K562 (cell line): ENCODE measurements around the gene GPR183. TPM values are rescaled to one million over a fixed set of nuclear protein-coding genes. Genes with fewer than 3 reads are reported as not detected.
"Not testable (repeated sequence)": the region's sequence is repeated elsewhere in the genome, so short reads cannot be mapped to it uniquely, and the experiment has no call there.

Experiments
- ATAC-seq: fragments of 200-7000 bp; cut with Tn5 transposase; 3 replicates; pipeline ENCODE4 v1.9.1; 2020; ENCODE audit warnings: moderate library complexity
- BruUV-seq: library from RNA; stranded (reverse); fragments of 400-500 nt; replicated peaks from 2 replicates; lab custom pipeline; 2021; lab: Mats Ljungman, UMichigan
- CTCF ChIA-PET: fragments of 300-600 bp; formaldehyde crosslinking; extraction: SDS; loops from one replicate; lab custom pipeline; 2021; ENCODE audit warnings: low intra/inter-chr PET ratio; lab: Yijun Ruan, JAX
- POLR2A ChIA-PET: fragments of 300-600, 350-650 bp; sonication (Branson Sonifier 250); formaldehyde crosslinking; extraction: SDS; loops from one replicate; lab custom pipeline; 2021; ENCODE audit warnings: antibody characterized with exemption, inconsistent platforms; lab: Yijun Ruan, JAX
- DNase-seq, 4 experiments: peaks; one replicate each; pipeline versions ENCODE4 v3.0.0 to v3.0.0-alpha.2; 2011 to 2018; ENCODE audit warnings: low spot score in 3 of 4, mixed read lengths in 3 of 4; ENCODE audit errors: extremely low read depth in 1 of 4
- FAIRE-seq: peaks from 2 replicates; lab custom pipeline; 2011; peaks lifted over from hg19 to GRCh38; lab: Jason Lieb, UNC
- H2AFZ ChIP-seq: 2 replicates; pipeline ENCODE4 v1.6.0; 2011; ENCODE audit warnings: low read depth, low read length, control low read depth, inconsistent platforms
- H3K27ac ChIP-seq: fragments of 200-600 bp; 3 replicates; pipeline ENCODE4 v1.8.0; 2011; ENCODE audit warnings: low read depth, mild to moderate bottlenecking, control low read depth, inconsistent platforms, low read length, moderate library complexity, mixed read lengths; ENCODE audit errors: extremely low read depth
- H3K27me3 ChIP-seq, 2 experiments: fragments of 300-600 bp in 1 of 2; 2 replicates in 1 of 2; 3 replicates in 1 of 2; pipeline versions ENCODE4 v1.6.0 to v1.8.0; 2011; ENCODE audit warnings: inconsistent platforms in 2 of 2, low read length in 2 of 2, mild to moderate bottlenecking in 1 of 2, mixed read lengths in 1 of 2, moderate library complexity in 1 of 2; ENCODE audit not compliant: control insufficient read depth in 2 of 2, insufficient read depth in 2 of 2
- H3K36me3 ChIP-seq: fragments of 300-600 bp; 3 replicates; pipeline ENCODE4 v1.8.0; 2011; ENCODE audit warnings: mild to moderate bottlenecking, low read length, inconsistent platforms; ENCODE audit not compliant: control insufficient read depth, insufficient read depth
- H3K4me1 ChIP-seq, 2 experiments: fragments of 200-600 bp in 1 of 2; replicated peaks in 1 of 2; 2 replicates in 1 of 2; 3 replicates in 1 of 2; pipeline versions ENCODE4 v1.5.1 to v1.8.0; 2011; ENCODE audit warnings: inconsistent platforms in 2 of 2, low read length in 2 of 2, mild to moderate bottlenecking in 1 of 2, mixed read lengths in 1 of 2, moderate library complexity in 1 of 2; ENCODE audit not compliant: control insufficient read depth in 2 of 2, insufficient read depth in 2 of 2
- H3K4me2 ChIP-seq: 2 replicates; pipeline ENCODE4 v1.6.1; 2011; ENCODE audit warnings: low read length, control low read depth, inconsistent platforms, mixed read lengths; ENCODE audit not compliant: insufficient read depth
- H3K4me3 ChIP-seq: fragments of 200-600 bp; sonication (generic), shearing (Covaris generic); 2 replicates; pipeline ENCODE4 v1.5.1; 2016; ENCODE audit warnings: control low read depth, inconsistent platforms
- H3K79me2 ChIP-seq: fragments of 200-600 bp; 3 replicates; pipeline ENCODE4 v1.8.0; 2011; ENCODE audit warnings: low read length, inconsistent platforms; ENCODE audit not compliant: control insufficient read depth, insufficient read depth
- H3K9ac ChIP-seq, 2 experiments: 2 replicates each; pipeline versions ENCODE4 v1.6.0 to v1.6.1; 2011; ENCODE audit warnings: low read depth in 2 of 2, low read length in 2 of 2, control low read depth in 1 of 2, inconsistent platforms in 1 of 2, mild to moderate bottlenecking in 1 of 2, mixed read lengths in 1 of 2; ENCODE audit not compliant: insufficient read depth in 1 of 2
- H3K9me1 ChIP-seq: one replicate; pipeline ENCODE4 v1.6.0; 2011; ENCODE audit warnings: inconsistent platforms, mild to moderate bottlenecking, low read length, moderate library complexity; ENCODE audit not compliant: control insufficient read depth, insufficient read depth
- H3K9me3 ChIP-seq: replicated peaks from 2 replicates; pipeline ENCODE4 v1.5.1; 2011; ENCODE audit warnings: low read depth, low read length, inconsistent platforms; ENCODE audit not compliant: control insufficient read depth, insufficient read depth
- H4K20me1 ChIP-seq: replicated peaks from 2 replicates; pipeline ENCODE4 v1.6.1; 2011; ENCODE audit warnings: low read length, inconsistent platforms, mixed read lengths; ENCODE audit not compliant: control insufficient read depth, insufficient read depth
- ZNF146 ChIP-seq: IDR thresholded peaks from one replicate; pipeline ENCODE4 v1.6.1; 2018; ENCODE audit warnings: missing compliant biosample characterization; ENCODE audit not compliant: unreplicated experiment
- WGBS: fragments of 100-300 bp; shearing (Covaris generic); methylation state at CpG from one replicate; pipeline ENCODE4 v1.1.6; 2016; ENCODE audit warnings: low coverage, mixed read lengths; ENCODE audit not compliant: insufficient coverage; ENCODE audit errors: missing lambda C conversion rate; 5-methylcytosine and 5-hydroxymethylcytosine counted together
- in situ Hi-C: fragments of 300-500 bp; cut with MboI; formaldehyde crosslinking; loops from 4 replicates; pipeline ENCODE4 v1.15.0; 2018; ENCODE audit warnings: inconsistent platforms, mixed read lengths
- intact Hi-C: fragments of 100-400 bp; cut with micrococcal nuclease; formaldehyde crosslinking; loops from 2 replicates; pipeline ENCODE4 v1.14.2; 2022
- polyA plus RNA-seq, 8 experiments: library from polyadenylated mRNA; depleted of rRNA in 4 of 8; stranded (reverse) in 5 of 8; unstranded in 3 of 8; fragments of >200 nt; fragmentation: Nextera tagmentation in 2 of 8; fragmentation: Illumina TruSeq in 1 of 8; extraction: Ambion mirVana in 2 of 8; extraction: Trizol in 1 of 8; gene quantifications; 2 replicates each; pipeline versions ENCODE4 v1.2.1 to v1.2.3, GENCODE V29; 2011 to 2014; ENCODE audit warnings: inconsistent platforms in 1 of 8, missing spikeins in 1 of 8
- total RNA-seq, 7 experiments: library from RNA; depleted of rRNA in 6 of 7; stranded (reverse); fragments of >200 nt in 6 of 7; fragmentation: Illumina TruSeq in 2 of 7; extraction: Trizol in 2 of 7; gene quantifications; 2 replicates each; pipeline versions ENCODE4 v1.2.1 to v1.2.3, GENCODE V29; 2011 to 2021; ENCODE audit warnings: low replicate concordance in 1 of 7

Gene GPR183
- total and polyA plus RNA-seq, 9 of the 15 experiments (the other 6 are each of a cell fraction or from before 2014, with no cell fraction given), result 1.3 to 10.2 (median 3.7) TPM

- H3K27ac ChIP-seq, POLR2A ChIA-PET, H4K20me1 ChIP-seq, H3K9ac ChIP-seq, H3K4me2 ChIP-seq, H3K4me1 ChIP-seq, H3K9me3 ChIP-seq, in situ Hi-C loops, H3K27me3 ChIP-seq, ATAC-seq, H3K79me2 ChIP-seq, H2AFZ ChIP-seq, FAIRE-seq, H3K4me3 ChIP-seq, intact Hi-C loops, H3K9me1 ChIP-seq, DNase-seq, CTCF ChIA-PET, BruUV-seq: not testable (repeated sequence)
- peaks cover 24% of the 10 kb centered on the region; the same call in 2 of the 3 replicates for H3K36me3 ChIP-seq
- WGBS, result 92% methylated on average over 2 of the region's 2 CpGs
Measured at GRCh38 chr13:99249606-99250005, 57.6 kb downstream of the GPR183 start.

DNA sequence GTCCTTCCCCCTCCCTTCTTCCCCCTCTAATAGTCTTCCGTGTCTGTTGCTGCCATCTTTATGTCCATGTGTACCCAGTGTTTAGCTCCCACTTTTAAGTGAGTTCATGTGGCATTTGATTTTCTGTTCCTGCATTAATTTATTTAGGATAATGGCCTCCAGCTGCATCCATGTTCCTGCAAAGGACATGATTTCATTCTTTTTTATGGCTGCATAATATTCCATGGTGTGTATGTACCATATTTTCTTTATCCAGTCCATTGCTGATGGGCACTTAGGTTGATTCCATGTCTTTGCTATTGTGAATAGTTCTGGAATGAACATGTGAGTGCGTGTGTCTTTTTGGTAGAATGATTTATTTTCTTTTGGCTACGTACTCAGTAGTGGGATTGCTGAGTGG lies 58.0 kb downstream of the GPR183 start:
- intact Hi-C loops, H3K9ac ChIP-seq, H3K27me3 ChIP-seq, H3K4me2 ChIP-seq, H2AFZ ChIP-seq, H3K27ac ChIP-seq, H3K4me3 ChIP-seq, H3K9me3 ChIP-seq, H3K9me1 ChIP-seq, H4K20me1 ChIP-seq, H3K79me2 ChIP-seq, ATAC-seq, H3K4me1 ChIP-seq, DNase-seq, FAIRE-seq, in situ Hi-C loops, BruUV-seq: not testable (repeated sequence)
- WGBS, result 93% methylated on average over 3 of the region's 3 CpGs
- ChIA-PET POLR2A (interaction anchor here (1.0 kb wide), 1 partner anchor 18 kb away, joined by 3 read pairs; no protein-coding TSS in a partner anchor), CTCF (interaction anchor here (0.7 kb wide), 1 partner anchor 1189 kb away, joined by 3 read pairs; no protein-coding TSS in a partner anchor)
- TF ChIP-seq ZNF146, result peak; percentile 18
- peaks cover 24% of the 10 kb centered on the region; the same call in 2 of the 3 replicates for H3K36me3 ChIP-seq
